22Rv1 (cell line): ENCODE results near the gene D2HGDH.

Source experiments
- H3K27ac ChIP-seq: fragments of 450-650 bp; 2 replicates; pipeline ENCODE4 v1.5.1; 2017
- CTCF ChIP-seq: fragments of 450-650 bp; IDR thresholded peaks from 2 replicates; pipeline ENCODE4 v1.5.1; 2017; ENCODE audit warnings: mild to moderate bottlenecking
- ZFX ChIP-seq: fragments of 450-650 bp; IDR thresholded peaks from 2 replicates; pipeline ENCODE4 v1.6.1; 2017; ENCODE audit warnings: antibody characterized with exemption, borderline replicate concordance

Gene D2HGDH

GRCh38 chr2:241701149-241701398 lies 33.4 kb upstream of the D2HGDH start:
- TF ChIP-seq ZFX (no peak), CTCF (peak; percentile 78; the same call in 1 of the 2 replicates)
- H3K27ac ChIP-seq: peak overlapping the region; percentile 96

- peak; percentile 26 for TF ChIP-seq CTCF
- TF ChIP-seq ZFX: no peak
- peak within 1 kb of the TSS; percentile 96 for H3K27ac ChIP-seq
Measured at GRCh38 chr2:241701399-241702154, 32.9 kb upstream of the D2HGDH start, which contains the start of gene ING5. TSS of gene ING5 (plus strand) at chr2:241702039. CDS start at chr2:241702066, 27 bp downstream.

GRCh38 chr2:241702155-241703031 lies 32.0 kb upstream of the D2HGDH start:
- TF ChIP-seq CTCF (peak; percentile 85), ZFX (no peak)
- peak overlapping the region; percentile 96 for H3K27ac ChIP-seq

- H3K27ac ChIP-seq: peak overlapping the region; percentile 96
- TF ChIP-seq CTCF: no peak
- TF ChIP-seq ZFX: no peak
Measured at GRCh38 chr2:241703032-241703604, 31.3 kb upstream of the D2HGDH start.

GRCh38 chr2:241706537-241706936 lies 27.9 kb upstream of the D2HGDH start:
- TF ChIP-seq CTCF: no peak
- TF ChIP-seq ZFX: no peak
- H3K27ac ChIP-seq: no peak overlapping the region

GRCh38 chr2:241708879-241709278 lies 25.6 kb upstream of the D2HGDH start:
- no peak overlapping the region for H3K27ac ChIP-seq
- TF ChIP-seq CTCF (no peak), ZFX (no peak)
